Ishikawa (cell line): ENCODE data around the gene GAS5.

Experiments used
- CEBPB ChIP-seq: IDR thresholded peaks from 2 replicates; pipeline ENCODE4 v1.6.1; 2012
- CREB1 ChIP-seq: IDR thresholded peaks from 2 replicates; pipeline ENCODE4 v1.6.1; 2012; ENCODE audit warnings: low read depth
- EGR1 ChIP-seq: IDR thresholded peaks from 2 replicates; pipeline ENCODE4 v1.6.1; 2012
- EP300 ChIP-seq: IDR thresholded peaks from 2 replicates; pipeline ENCODE4 v1.6.1; 2012; ENCODE audit warnings: borderline replicate concordance
- FOXM1 ChIP-seq: IDR thresholded peaks from 2 replicates; pipeline ENCODE4 v1.6.1; 2012; ENCODE audit warnings: low read depth, borderline replicate concordance
- NFIC ChIP-seq: IDR thresholded peaks from 2 replicates; pipeline ENCODE4 v1.6.1; 2012
- RAD21 ChIP-seq: IDR thresholded peaks from 2 replicates; pipeline ENCODE4 v1.6.1; 2012; ENCODE audit warnings: low read depth
- TAF1 ChIP-seq: IDR thresholded peaks from 2 replicates; pipeline ENCODE4 v1.6.1; 2012; ENCODE audit warnings: low read depth, mild to moderate bottlenecking
- TCF12 ChIP-seq: IDR thresholded peaks from 2 replicates; pipeline ENCODE4 v1.6.1; 2012; ENCODE audit warnings: low read depth
- TEAD4 ChIP-seq: IDR thresholded peaks from 2 replicates; pipeline ENCODE4 v1.6.1; 2012
- YY1 ChIP-seq: IDR thresholded peaks from 2 replicates; pipeline ENCODE4 v1.6.1; 2012; ENCODE audit warnings: low read depth
- TF ChIP-seq, protein P1 (sequence below): IDR thresholded peaks from 2 replicates; pipeline ENCODE4 v1.6.1; 2012; ENCODE audit warnings: low read depth, mild to moderate bottlenecking
- TF ChIP-seq, protein P2 (sequence below): IDR thresholded peaks from 2 replicates; pipeline ENCODE4 v1.6.1; 2012
- TF ChIP-seq, protein P3 (sequence below): IDR thresholded peaks from 2 replicates; pipeline ENCODE4 v1.6.1; 2012

DNA sequence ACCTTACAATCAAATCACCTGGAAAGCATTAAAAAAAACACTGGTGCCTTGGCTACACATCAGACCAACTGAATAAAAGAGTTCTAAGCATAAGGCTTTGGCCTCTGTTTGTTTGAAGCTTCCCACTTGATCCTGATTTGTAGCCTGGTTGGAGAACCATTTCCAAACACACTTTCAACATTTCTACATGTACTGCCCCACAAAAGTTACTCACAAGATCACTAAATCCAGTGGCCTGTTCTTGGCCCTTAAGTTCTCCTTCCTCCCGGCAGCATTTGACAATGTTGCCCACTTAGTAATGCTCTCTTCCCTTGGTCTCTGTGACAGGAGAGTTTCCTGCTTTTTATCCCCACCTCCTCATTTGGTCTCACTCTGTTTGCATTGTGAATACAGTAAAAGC lies 11.8 kb downstream of the GAS5 start:
- TF ChIP-seq, protein P1, sequence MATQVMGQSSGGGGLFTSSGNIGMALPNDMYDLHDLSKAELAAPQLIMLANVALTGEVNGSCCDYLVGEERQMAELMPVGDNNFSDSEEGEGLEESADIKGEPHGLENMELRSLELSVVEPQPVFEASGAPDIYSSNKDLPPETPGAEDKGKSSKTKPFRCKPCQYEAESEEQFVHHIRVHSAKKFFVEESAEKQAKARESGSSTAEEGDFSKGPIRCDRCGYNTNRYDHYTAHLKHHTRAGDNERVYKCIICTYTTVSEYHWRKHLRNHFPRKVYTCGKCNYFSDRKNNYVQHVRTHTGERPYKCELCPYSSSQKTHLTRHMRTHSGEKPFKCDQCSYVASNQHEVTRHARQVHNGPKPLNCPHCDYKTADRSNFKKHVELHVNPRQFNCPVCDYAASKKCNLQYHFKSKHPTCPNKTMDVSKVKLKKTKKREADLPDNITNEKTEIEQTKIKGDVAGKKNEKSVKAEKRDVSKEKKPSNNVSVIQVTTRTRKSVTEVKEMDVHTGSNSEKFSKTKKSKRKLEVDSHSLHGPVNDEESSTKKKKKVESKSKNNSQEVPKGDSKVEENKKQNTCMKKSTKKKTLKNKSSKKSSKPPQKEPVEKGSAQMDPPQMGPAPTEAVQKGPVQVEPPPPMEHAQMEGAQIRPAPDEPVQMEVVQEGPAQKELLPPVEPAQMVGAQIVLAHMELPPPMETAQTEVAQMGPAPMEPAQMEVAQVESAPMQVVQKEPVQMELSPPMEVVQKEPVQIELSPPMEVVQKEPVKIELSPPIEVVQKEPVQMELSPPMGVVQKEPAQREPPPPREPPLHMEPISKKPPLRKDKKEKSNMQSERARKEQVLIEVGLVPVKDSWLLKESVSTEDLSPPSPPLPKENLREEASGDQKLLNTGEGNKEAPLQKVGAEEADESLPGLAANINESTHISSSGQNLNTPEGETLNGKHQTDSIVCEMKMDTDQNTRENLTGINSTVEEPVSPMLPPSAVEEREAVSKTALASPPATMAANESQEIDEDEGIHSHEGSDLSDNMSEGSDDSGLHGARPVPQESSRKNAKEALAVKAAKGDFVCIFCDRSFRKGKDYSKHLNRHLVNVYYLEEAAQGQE: no peak
- TF ChIP-seq EP300 (no peak), YY1 (no peak), TAF1 (no peak), NFIC (no peak), CREB1 (no peak), FOXM1 (no peak), TCF12 (no peak), EGR1 (no peak), RAD21 (no peak), TEAD4 (no peak), CEBPB (no peak)
- TF ChIP-seq, protein P2, sequence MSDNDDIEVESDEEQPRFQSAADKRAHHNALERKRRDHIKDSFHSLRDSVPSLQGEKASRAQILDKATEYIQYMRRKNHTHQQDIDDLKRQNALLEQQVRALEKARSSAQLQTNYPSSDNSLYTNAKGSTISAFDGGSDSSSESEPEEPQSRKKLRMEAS: no peak
- TF ChIP-seq, protein P3, sequence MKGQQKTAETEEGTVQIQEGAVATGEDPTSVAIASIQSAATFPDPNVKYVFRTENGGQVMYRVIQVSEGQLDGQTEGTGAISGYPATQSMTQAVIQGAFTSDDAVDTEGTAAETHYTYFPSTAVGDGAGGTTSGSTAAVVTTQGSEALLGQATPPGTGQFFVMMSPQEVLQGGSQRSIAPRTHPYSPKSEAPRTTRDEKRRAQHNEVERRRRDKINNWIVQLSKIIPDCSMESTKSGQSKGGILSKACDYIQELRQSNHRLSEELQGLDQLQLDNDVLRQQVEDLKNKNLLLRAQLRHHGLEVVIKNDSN: no peak
